Vagina (tissue), 2 donors: ENCODE measurements around the gene SORCS2. TPM values are rescaled to one million over a fixed set of nuclear protein-coding genes. Genes with fewer than 3 reads are reported as not detected.

ENCODE experiments used
- DNase-seq, 2 donors: peaks; one replicate each; pipeline ENCODE4 v3.0.0-alpha.2; 2017; ENCODE audit errors: extremely low spot score in 2 of 2
- H3K27ac ChIP-seq: fragments of 200-600 bp; sonication (generic); one replicate; pipeline ENCODE4 v1.5.1; 2019
- H3K27me3 ChIP-seq: fragments of 200-600 bp; sonication (generic); one replicate; pipeline ENCODE4 v1.5.1; 2019
- H3K36me3 ChIP-seq, 2 donors: fragments of 200-600 bp; sonication (generic); one replicate each; pipeline ENCODE4 v1.5.1; 2017 to 2019
- H3K4me1 ChIP-seq: fragments of 200-600 bp; sonication (generic); one replicate; pipeline ENCODE4 v1.5.1; 2019
- H3K4me3 ChIP-seq, 2 donors: fragments of 200-600 bp; sonication (generic); 1 replicate in 1 of 2; 2 replicates in 1 of 2; pipeline ENCODE4 v1.5.1; 2016 to 2019
- H3K9me3 ChIP-seq: fragments of 200-600 bp; sonication (generic); one replicate; pipeline ENCODE4 v1.5.1; 2019
- CTCF ChIP-seq, 3 experiments: fragments of 450-650 bp in 2 of 3; fragments of 200-600 bp in 1 of 3; sonication (generic) in 1 of 3; IDR thresholded peaks; one replicate each; pipeline ENCODE4 v1.5.1; 2017 to 2019; ENCODE audit warnings: antibody characterized with exemption in 3 of 3, mild to moderate bottlenecking in 2 of 3, moderate library complexity in 2 of 3
- POLR2A ChIP-seq, 2 donors: fragments of 450-650 bp; IDR thresholded peaks; one replicate each; pipeline ENCODE4 v1.6.1; 2017; ENCODE audit warnings: antibody characterized with exemption in 2 of 2, mild to moderate bottlenecking in 2 of 2, moderate library complexity in 2 of 2
- POLR2AphosphoS5 ChIP-seq, 2 donors: sonication (generic); formaldehyde crosslinking; IDR thresholded peaks; one replicate each; pipeline ENCODE4 v1.9.0; 2017; ENCODE audit warnings: antibody characterized with exemption in 2 of 2, mild to moderate bottlenecking in 2 of 2, low read depth in 1 of 2; ENCODE audit not compliant: insufficient read depth in 1 of 2
- intact Hi-C: fragments of 100-400 bp; cut with DNase I; formaldehyde crosslinking; loops from one replicate; pipeline ENCODE4 v1.15.1; 2023
- total RNA-seq: library from RNA; depleted of rRNA; stranded (reverse); fragments of >200 nt; gene quantifications from one replicate; pipeline ENCODE4 v1.2.3, GENCODE V29; 2016

SORCS2 gene
- total RNA-seq, 1 donor from 2014 or later, result 5.4 TPM

- TF ChIP-seq CTCF (IDR thresholded peaks at IDR 0.05), result no peak
- TF ChIP-seq POLR2A (IDR thresholded peaks at IDR 0.05), result no peak
- TF ChIP-seq POLR2AphosphoS5 (IDR thresholded peaks at IDR 0.05; ENCODE audit: insufficient read depth in 1 of 2, low read depth in 1 of 2), result no peak
- H3K27me3 ChIP-seq, result no peaks in the 10 kb centered on the region
- no peak for DNase-seq
These were observed 429.1 kb downstream of the SORCS2 start for GRCh38 chr4:7621252-7622035.

GRCh38 chr4:7622371-7622770 lies 430.0 kb downstream of the SORCS2 start:
- intact Hi-C loops, result no loop called here
- no peak for DNase-seq
- TF ChIP-seq POLR2A (IDR thresholded peaks at IDR 0.05) (no peak), POLR2AphosphoS5 (IDR thresholded peaks at IDR 0.05; ENCODE audit: insufficient read depth in 1 of 2, low read depth in 1 of 2) (no peak), CTCF (IDR thresholded peaks at IDR 0.05) (no peak)

More at GRCh38 chr4:7621252-7622035, 429.1 kb downstream of the SORCS2 start:
- Histone ChIP-seq H3K36me3 (no peaks in the 10 kb centered on the region), H3K27ac (no peak overlapping the region), H3K9me3 (no peaks in the 10 kb centered on the region), H3K4me3 (no peak overlapping the region), H3K4me1 (no peaks in the 10 kb centered on the region)
- intact Hi-C loops, result no loop called here

GRCh38 chr4:7623468-7623867 lies 431.1 kb downstream of the SORCS2 start:
- TF ChIP-seq CTCF (IDR thresholded peaks at IDR 0.05) (no peak), POLR2A (IDR thresholded peaks at IDR 0.05) (no peak), POLR2AphosphoS5 (IDR thresholded peaks at IDR 0.05; ENCODE audit: insufficient read depth in 1 of 2, low read depth in 1 of 2) (no peak)
- H3K36me3 ChIP-seq, result no peaks in the 10 kb centered on the region
- H3K27me3 ChIP-seq, result no peaks in the 10 kb centered on the region
- H3K4me3 ChIP-seq, result no peak overlapping the region
- H3K4me1 ChIP-seq, result no peaks in the 10 kb centered on the region
- DNase-seq, result no peak
- H3K27ac ChIP-seq, result no peak overlapping the region
- intact Hi-C loops, result no loop called here
- H3K9me3 ChIP-seq, result no peaks in the 10 kb centered on the region

More at GRCh38 chr4:7622371-7622770, 430.0 kb downstream of the SORCS2 start:
- Histone ChIP-seq H3K4me3 (no peak overlapping the region), H3K27me3 (no peaks in the 10 kb centered on the region), H3K4me1 (no peaks in the 10 kb centered on the region), H3K9me3 (no peaks in the 10 kb centered on the region), H3K36me3 (no peaks in the 10 kb centered on the region), H3K27ac (no peak overlapping the region)

GRCh38 chr4:7624396-7624980 lies 432.1 kb downstream of the SORCS2 start:
- intact Hi-C loops, result no loop called here
- no peak overlapping the region for H3K4me3 ChIP-seq
- H3K36me3 ChIP-seq, result no peaks in the 10 kb centered on the region
- H3K27me3 ChIP-seq, result no peaks in the 10 kb centered on the region
- no peak for TF ChIP-seq POLR2A (IDR thresholded peaks at IDR 0.05)
- no peak for TF ChIP-seq CTCF (IDR thresholded peaks at IDR 0.05)
- no peak for TF ChIP-seq POLR2AphosphoS5 (IDR thresholded peaks at IDR 0.05; ENCODE audit: insufficient read depth in 1 of 2, low read depth in 1 of 2)
- DNase-seq, result no peak
- H3K9me3 ChIP-seq, result no peaks in the 10 kb centered on the region
- H3K4me1 ChIP-seq, result no peaks in the 10 kb centered on the region
- H3K27ac ChIP-seq, result no peak overlapping the region

GRCh38 chr4:7625071-7625470 lies 432.7 kb downstream of the SORCS2 start:
- intact Hi-C loops, result no loop called here
- H3K27me3 ChIP-seq, result no peaks in the 10 kb centered on the region
- peaks cover 2% of the 10 kb centered on the region for H3K4me1 ChIP-seq
- no peak for DNase-seq
- no peaks in the 10 kb centered on the region for H3K9me3 ChIP-seq
- no peak for TF ChIP-seq POLR2A (IDR thresholded peaks at IDR 0.05)
- H3K27ac ChIP-seq, result no peak overlapping the region
- H3K36me3 ChIP-seq, result no peaks in the 10 kb centered on the region
- H3K4me3 ChIP-seq, result no peak overlapping the region
